ENCODE results near the gene RHOF.

Gene RHOF

GRCh38 chr12:121773011-121773777 is 20.3 kb downstream of the RHOF start:
- peak; percentile 95 for TF ChIP-seq CTCF (IDR thresholded peaks at IDR 0.05; ENCODE audit: low read depth, low read length, poor library complexity, severe bottlenecking)
- TF ChIP-seq EZH2phosphoT487 (IDR thresholded peaks at IDR 0.05; ENCODE audit: borderline replicate concordance, low read length) = no peak
- Histone ChIP-seq H3K9me3 (ENCODE audit: control insufficient read depth, insufficient read depth, low read length) (no peaks in the 10 kb centered on the region), H3K9me2 (replicated peaks; ENCODE audit: control insufficient read depth, low read length) (no peaks in the 10 kb centered on the region), H4K20me1 (ENCODE audit: control insufficient read depth, insufficient read depth, low read depth, low read length) (no peaks in the 10 kb centered on the region), H3K4me2 (ENCODE audit: low read length) (peak overlapping the region; percentile 29; the same call in 1 of the 2 replicates), H3K4me3 (ENCODE audit: low read length) (no peak overlapping the region), H3K4me1 (ENCODE audit: control insufficient read depth, low read length) (peaks cover 21% of the 10 kb centered on the region), H3K36me3 (ENCODE audit: control insufficient read depth, low read length) (no peaks in the 10 kb centered on the region), H3K27ac (ENCODE audit: low read depth, low read length) (no peak overlapping the region), H3K27me3 (ENCODE audit: control insufficient read depth, low read length) (no peaks in the 10 kb centered on the region), H3K79me2 (ENCODE audit: control insufficient read depth, low read length) (no peaks in the 10 kb centered on the region), H3F3A (ENCODE audit: control insufficient read depth, insufficient read depth) (no peaks in the 10 kb centered on the region)

- Histone ChIP-seq H3K27ac (ENCODE audit: low read depth, low read length) (no peak overlapping the region), H3F3A (ENCODE audit: control insufficient read depth, insufficient read depth) (0 out of 2 replicates have a peak, but pooled peaks cover 2% of the 10 kb centered on the region), H3K4me1 (ENCODE audit: control insufficient read depth, low read length) (peaks cover 11% of the 10 kb centered on the region), H3K4me2 (ENCODE audit: low read length) (no peak overlapping the region), H3K27me3 (ENCODE audit: control insufficient read depth, low read length) (no peaks in the 10 kb centered on the region), H4K20me1 (ENCODE audit: control insufficient read depth, insufficient read depth, low read depth, low read length) (no peaks in the 10 kb centered on the region), H3K79me2 (ENCODE audit: control insufficient read depth, low read length) (no peaks in the 10 kb centered on the region), H3K9me3 (ENCODE audit: control insufficient read depth, insufficient read depth, low read length) (no peaks in the 10 kb centered on the region), H3K9me2 (replicated peaks; ENCODE audit: control insufficient read depth, low read length) (no peaks in the 10 kb centered on the region), H3K36me3 (ENCODE audit: control insufficient read depth, low read length) (no peaks in the 10 kb centered on the region), H3K4me3 (ENCODE audit: low read length) (no peak overlapping the region)
- no peak for TF ChIP-seq CTCF (IDR thresholded peaks at IDR 0.05; ENCODE audit: low read depth, low read length, poor library complexity, severe bottlenecking)
- no peak for TF ChIP-seq EZH2phosphoT487 (IDR thresholded peaks at IDR 0.05; ENCODE audit: borderline replicate concordance, low read length)
Observed at GRCh38 chr12:121770813-121771625, 22.5 kb downstream of the RHOF start.

GRCh38 chr12:121770388-121770787 is 23.1 kb downstream of the RHOF start:
- no peaks in the 10 kb centered on the region for H3K79me2 ChIP-seq (ENCODE audit: control insufficient read depth, low read length)
- no peak overlapping the region for H3K4me2 ChIP-seq (ENCODE audit: low read length)
- no peaks in the 10 kb centered on the region for H3K9me3 ChIP-seq (ENCODE audit: control insufficient read depth, insufficient read depth, low read length)
- no peak overlapping the region for H3K4me3 ChIP-seq (ENCODE audit: low read length)
- no peaks in the 10 kb centered on the region for H4K20me1 ChIP-seq (ENCODE audit: control insufficient read depth, insufficient read depth, low read depth, low read length)
- peaks cover 9% of the 10 kb centered on the region for H3K4me1 ChIP-seq (ENCODE audit: control insufficient read depth, low read length)
- no peaks in the 10 kb centered on the region for H3K27me3 ChIP-seq (ENCODE audit: control insufficient read depth, low read length)
- no peak overlapping the region for H3K27ac ChIP-seq (ENCODE audit: low read depth, low read length)
- H3K9me2 ChIP-seq (replicated peaks; ENCODE audit: control insufficient read depth, low read length) = no peaks in the 10 kb centered on the region
- no peak for TF ChIP-seq CTCF (IDR thresholded peaks at IDR 0.05; ENCODE audit: low read depth, low read length, poor library complexity, severe bottlenecking)
- TF ChIP-seq EZH2phosphoT487 (IDR thresholded peaks at IDR 0.05; ENCODE audit: borderline replicate concordance, low read length) = no peak
- no peaks in the 10 kb centered on the region for H3K36me3 ChIP-seq (ENCODE audit: control insufficient read depth, low read length)
- 0 out of 2 replicates have a peak, but pooled peaks cover 2% of the 10 kb centered on the region for H3F3A ChIP-seq (ENCODE audit: control insufficient read depth, insufficient read depth)
